IMR-90 (cell line): Measurements from ENCODE around the gene ZDHHC14. TPM values are rescaled to one million over a fixed set of nuclear protein-coding genes. Genes with fewer than 3 reads are reported as not detected.

Experiments used
- ATAC-seq: fragments of 200-7000 bp; cut with Tn5 transposase; 2 replicates; pipeline ENCODE4 v1.9.1; 2020; ENCODE audit warnings: low read depth, mild to moderate bottlenecking, moderate library complexity
- BruUV-seq: library from RNA; stranded (reverse); fragments of 400-500 nt; replicated peaks from 2 replicates; lab custom pipeline; 2021; lab: Mats Ljungman, UMichigan
- CTCF ChIA-PET: fragments of 300-600 bp; formaldehyde crosslinking; extraction: SDS; loops from one replicate; lab custom pipeline; 2021; ENCODE audit warnings: antibody characterized with exemption; lab: Yijun Ruan, JAX
- POLR2A ChIA-PET: fragments of 300-600 bp; sonication (Branson Sonifier 250); formaldehyde crosslinking; loops from one replicate; lab custom pipeline; 2022; ENCODE audit warnings: antibody characterized with exemption; ENCODE audit not compliant: unreplicated experiment; lab: Charles Lee
- DNase-seq: peaks from one replicate; pipeline ENCODE4 v3.0.0; 2013
- H2AFZ ChIP-seq: replicated peaks from 2 replicates; pipeline ENCODE3; 2013; ENCODE audit warnings: low read length, mild to moderate bottlenecking; ENCODE audit not compliant: poor library complexity
- H2AK5ac ChIP-seq: 2 replicates; pipeline ENCODE4 v1.6.1; 2013; ENCODE audit warnings: low read depth, low read length, inconsistent platforms
- H2AK9ac ChIP-seq: replicated peaks from 2 replicates; pipeline ENCODE3; 2013; ENCODE audit warnings: mild to moderate bottlenecking, low read depth, low read length, moderate library complexity; ENCODE audit not compliant: poor library complexity
- H2BK120ac ChIP-seq: 2 replicates; pipeline ENCODE4 v1.6.1; 2013; ENCODE audit warnings: low read depth, low read length, inconsistent platforms
- H2BK15ac ChIP-seq: 3 replicates; pipeline ENCODE4 v1.6.1; 2013; ENCODE audit warnings: low read depth, low read length, inconsistent platforms
- H2BK20ac ChIP-seq: 2 replicates; pipeline ENCODE4 v1.6.1; 2013; ENCODE audit warnings: low read depth, mild to moderate bottlenecking, inconsistent platforms, low read length, moderate library complexity
- H2BK5ac ChIP-seq: 2 replicates; pipeline ENCODE4 v1.6.1; 2013; ENCODE audit warnings: mild to moderate bottlenecking, low read depth, low read length, inconsistent platforms; ENCODE audit not compliant: poor library complexity, severe bottlenecking
- H3K14ac ChIP-seq: replicated peaks from 2 replicates; pipeline ENCODE4 v1.6.1; 2013; ENCODE audit warnings: low read depth, low read length, inconsistent platforms
- H3K18ac ChIP-seq: 2 replicates; pipeline ENCODE4 v1.6.1; 2013; ENCODE audit warnings: low read depth, low read length, control low read depth
- H3K23ac ChIP-seq: 2 replicates; pipeline ENCODE4 v1.6.1; 2013; ENCODE audit warnings: low read depth, low read length, inconsistent platforms
- H3K27ac ChIP-seq: 2 replicates; pipeline ENCODE4 v1.5.1; 2013; ENCODE audit warnings: mild to moderate bottlenecking, control low read depth, low read length; ENCODE audit not compliant: insufficient read depth
- H3K27me3 ChIP-seq: 2 replicates; pipeline ENCODE4 v1.6.1; 2013; ENCODE audit warnings: low read length; ENCODE audit not compliant: control insufficient read depth, insufficient read depth
- H3K36me3 ChIP-seq: 2 replicates; pipeline ENCODE4 v1.6.1; 2013; ENCODE audit warnings: low read length, mixed read lengths; ENCODE audit not compliant: control insufficient read depth, insufficient read depth
- H3K4ac ChIP-seq: 2 replicates; pipeline ENCODE4 v1.6.1; 2013; ENCODE audit warnings: low read depth, low read length, inconsistent platforms
- H3K4me1 ChIP-seq: 2 replicates; pipeline ENCODE4 v1.6.1; 2013; ENCODE audit warnings: low read length, mixed read lengths; ENCODE audit not compliant: control insufficient read depth, insufficient read depth
- H3K4me2 ChIP-seq: 2 replicates; pipeline ENCODE4 v1.6.1; 2013; ENCODE audit warnings: low read depth, mild to moderate bottlenecking, control low read depth, low read length, moderate library complexity
- H3K4me3 ChIP-seq: 2 replicates; pipeline ENCODE4 v1.5.1; 2013; ENCODE audit warnings: low read depth, mild to moderate bottlenecking, control low read depth, low read length, moderate library complexity; ENCODE audit not compliant: insufficient read depth
- H3K56ac ChIP-seq: 2 replicates; pipeline ENCODE4 v1.6.1; 2013; ENCODE audit warnings: low read length, inconsistent platforms; ENCODE audit not compliant: insufficient read depth; ENCODE audit errors: extremely low read depth
- H3K79me1 ChIP-seq, 2 experiments: 2 replicates each; pipeline ENCODE4 v1.6.1; 2013; ENCODE audit warnings: low read length in 2 of 2, inconsistent platforms in 1 of 2, low read depth in 1 of 2
- H3K9ac ChIP-seq: 2 replicates; pipeline ENCODE4 v1.6.1; 2013; ENCODE audit warnings: low read depth, low read length, control low read depth
- H3K9me1 ChIP-seq: 2 replicates; pipeline ENCODE4 v1.6.1; 2013; ENCODE audit warnings: low read length, inconsistent platforms; ENCODE audit not compliant: insufficient read depth
- H3K9me3 ChIP-seq: 2 replicates; pipeline ENCODE4 v1.6.1; 2013; ENCODE audit warnings: low read length; ENCODE audit not compliant: control insufficient read depth, insufficient read depth
- H4K20me1 ChIP-seq: 2 replicates; pipeline ENCODE4 v1.6.1; 2013; ENCODE audit warnings: low read length, inconsistent platforms; ENCODE audit not compliant: insufficient read depth
- H4K5ac ChIP-seq: 2 replicates; pipeline ENCODE4 v1.6.1; 2013; ENCODE audit warnings: mild to moderate bottlenecking, low read depth, low read length, control low read depth
- H4K8ac ChIP-seq, 2 experiments: 2 replicates each; pipeline ENCODE4 v1.6.1; 2013; ENCODE audit warnings: low read depth in 2 of 2, low read length in 2 of 2, control low read depth in 1 of 2, inconsistent platforms in 1 of 2
- H4K91ac ChIP-seq: 2 replicates; pipeline ENCODE4 v1.6.1; 2013; ENCODE audit warnings: low read depth, low read length, inconsistent platforms; ENCODE audit not compliant: insufficient read depth
- CTCF ChIP-seq: conservative IDR thresholded peaks from 2 replicates; pipeline ENCODE4 v1.5.1; 2012; ENCODE audit warnings: mild to moderate bottlenecking, low read depth, low read length, improper control_type of control experiment
- ELK1 ChIP-seq: fragments of 150-350 bp; IDR thresholded peaks from 2 replicates; pipeline ENCODE4 v1.6.1; 2016; ENCODE audit warnings: low read depth, mild to moderate bottlenecking, low read length, moderate library complexity, borderline replicate concordance
- WGBS, 2 experiments: methylation state at CpG; one replicate each; pipeline versions ENCODE4 v1.1.5 to v1.1.7; 2013; ENCODE audit warnings: missing lambda C conversion rate in 2 of 2; ENCODE audit not compliant: insufficient read length in 1 of 2; ENCODE audit errors: extremely low coverage in 2 of 2; 5-methylcytosine and 5-hydroxymethylcytosine counted together
- dilution Hi-C: fragments of 300-500 bp; cut with HindIII; formaldehyde crosslinking; loops from one replicate; pipeline ENCODE4 v1.14.3; 2018; ENCODE audit warnings: low sequenced_read_pairs; ENCODE audit not compliant: unreplicated experiment
- in situ Hi-C: fragments of 300-500 bp; cut with MboI; formaldehyde crosslinking; loops from 3 replicates; pipeline ENCODE4 v1.14.3; 2019; ENCODE audit warnings: low sequenced_read_pairs, inconsistent platforms, mixed read lengths
- intact Hi-C: fragments of 100-400 bp; cut with micrococcal nuclease; formaldehyde crosslinking; loops from 2 replicates; pipeline ENCODE4 v1.10.0; 2022
- polyA plus RNA-seq, 3 experiments: library from polyadenylated mRNA; depleted of rRNA; stranded (reverse); fragments of >200 nt; gene quantifications; 2 replicates each; pipeline ENCODE4 v1.2.3, GENCODE V29; 2012; ENCODE audit warnings: low replicate concordance in 1 of 3
- total RNA-seq: library from RNA; depleted of rRNA; stranded (reverse); fragments of >200 nt; gene quantifications from 2 replicates; pipeline ENCODE4 v1.2.3, GENCODE V29; 2012

ZDHHC14 gene
- total and polyA plus RNA-seq, 2 of the 4 experiments (the other 2 are of a cell fraction) = 0.90 to 2.0 TPM

GRCh38 chr6:157615420-157615769 lies 234.4 kb downstream of the ZDHHC14 start:
- 100% methylated on average over 1 of the region's 4 CpGs; no CpG with 5 or more reads in 1 of the 2 experiments for WGBS, 2 experiments
- Histone ChIP-seq H3K56ac (no peak overlapping the region), H2BK5ac (no peak overlapping the region), H3K27ac (no peak overlapping the region), H3K18ac (no peak overlapping the region; the same call in 1 of the 2 replicates), H3K14ac (no peak overlapping the region), H4K8ac (no peak overlapping the region; a peak in 1 of 4 replicates), H2AK5ac (peak overlapping the region; percentile 27; the same call in 1 of the 2 replicates), H3K23ac (no peak overlapping the region), H3K4me1 (peaks cover 22% of the 10 kb centered on the region), H2AK9ac (no peak overlapping the region), H3K4ac (peak overlapping the region; percentile 2; the same call in 1 of the 2 replicates), H2BK20ac (no peak overlapping the region), H3K79me1 (no peaks in the 10 kb centered on the region), H3K9ac (no peak overlapping the region), H3K27me3 (no peaks in the 10 kb centered on the region), H4K91ac (no peak overlapping the region), H4K20me1 (no peaks in the 10 kb centered on the region), H3K9me3 (no peaks in the 10 kb centered on the region), H2AFZ (no peak overlapping the region), H4K5ac (no peak overlapping the region), H2BK15ac (no peak overlapping the region), H3K36me3 (no peaks in the 10 kb centered on the region), H2BK120ac (no peak overlapping the region), H3K4me3 (no peak overlapping the region), H3K9me1 (peaks cover 6% of the 10 kb centered on the region; the same call in 1 of the 2 replicates), H3K4me2 (no peak overlapping the region)
- no TSS peak for BruUV-seq
- POLR2A ChIA-PET = no interaction called here
- in situ Hi-C loops (no loop called here), dilution Hi-C loops (no loop called here), intact Hi-C loops (no loop called here)
- CTCF ChIA-PET = interaction anchor here (0.9 to 2.4 kb wide), 2 partner anchors 120 to 301 kb away, joined by 4 to 9 read pairs; no protein-coding TSS in a partner anchor
- no peak for ATAC-seq
- DNase-seq = no peak
- TF ChIP-seq ELK1 = no peak
- 0 out of 2 replicates have a peak, but pooled peaks have one; percentile 15 for TF ChIP-seq CTCF
